Coronary artery (tissue), 2 donors: Measurements from ENCODE around the gene TTLL6.

Source experiments
- DNase-seq: peaks from one replicate; pipeline ENCODE4 v3.0.0-alpha.2; 2017; ENCODE audit warnings: low spot score
- H3K27ac ChIP-seq, 2 donors: fragments of 200-600 bp; sonication (generic); one replicate each; pipeline ENCODE4 v1.5.1; 2016 to 2019
- H3K4me3 ChIP-seq: fragments of 200-600 bp; sonication (generic); 2 replicates; pipeline ENCODE4 v1.5.1; 2016; ENCODE audit warnings: mild to moderate bottlenecking, moderate library complexity
- CTCF ChIP-seq: fragments of 200-600 bp; sonication (generic); IDR thresholded peaks from one replicate; pipeline ENCODE4 v1.5.1; 2019; ENCODE audit warnings: antibody characterized with exemption

Gene TTLL6

GRCh38 chr17:48725288-48726064, 91.6 kb downstream of the TTLL6 start:
- no peak for DNase-seq
- TF ChIP-seq CTCF: no peak
- Histone ChIP-seq H3K27ac (no peak overlapping the region), H3K4me3 (no peak overlapping the region)

- no peak overlapping the region for H3K27ac ChIP-seq
- no peak for DNase-seq
- no peak overlapping the region for H3K4me3 ChIP-seq
These were observed 92.1 kb downstream of the TTLL6 start for GRCh38 chr17:48725004-48725287.

GRCh38 chr17:48724251-48725003, 92.6 kb downstream of the TTLL6 start:
- no peak overlapping the region for H3K4me3 ChIP-seq
- no peak for DNase-seq
- TF ChIP-seq CTCF: peak; percentile 38
- no peak overlapping the region for H3K27ac ChIP-seq

More at GRCh38 chr17:48725004-48725287, 92.1 kb downstream of the TTLL6 start:
- no peak for TF ChIP-seq CTCF

GRCh38 chr17:48723423-48724250, 93.4 kb downstream of the TTLL6 start:
- H3K4me3 ChIP-seq: peak overlapping the region; percentile 23
- no peak overlapping the region for H3K27ac ChIP-seq
- no peak for DNase-seq
- TF ChIP-seq CTCF: no peak

GRCh38 chr17:48722915-48723422, 94.1 kb downstream of the TTLL6 start, which contains the start of gene PRAC2:
PRAC2 (plus strand) TSS chr17:48723185; CDS start chr17:48724411, 1,226 bp downstream.
- no peak within 1 kb of the TSS for H3K27ac ChIP-seq
- DNase-seq: no peak
- H3K4me3 ChIP-seq: peak within 1 kb of the TSS; percentile 23
- no peak for TF ChIP-seq CTCF

- H3K4me3 ChIP-seq: peak within 1 kb of the TSS; percentile 23
- no peak within 1 kb of the TSS for H3K27ac ChIP-seq
- no peak for DNase-seq
These were observed 94.7 kb downstream of the TTLL6 start, which contains the start of gene PRAC1 for GRCh38 chr17:48722201-48722907. PRAC1 (minus strand) TSS chr17:48722518; CDS start chr17:48722392, 126 bp downstream.

More at GRCh38 chr17:48722201-48722907, 94.7 kb downstream of the TTLL6 start, which contains the start of gene PRAC1:
- TF ChIP-seq CTCF: no peak
